B cell (primary cell): ENCODE data around the gene MESP2. TPM values are rescaled to one million over a fixed set of nuclear protein-coding genes. Genes with fewer than 3 reads are reported as not detected.

Source experiments
- ATAC-seq: fragments of 200-7000 bp; cut with Tn5 transposase; one replicate; pipeline ENCODE4 v1.10.0; 2021; ENCODE audit warnings: low read depth, mild to moderate bottlenecking, moderate number of reproducible peaks, moderate library complexity
- CTCF ChIA-PET: fragments of 350-600 bp; sonication (Branson Sonifier 250); formaldehyde crosslinking; loops from one replicate; lab custom pipeline; 2021; ENCODE audit warnings: antibody characterized with exemption, inconsistent platforms; lab: Charles Lee
- POLR2A ChIA-PET: fragments of 350-600 bp; sonication (Branson Sonifier 250); formaldehyde crosslinking; loops from one replicate; lab custom pipeline; 2021; ENCODE audit warnings: antibody characterized with exemption; lab: Charles Lee
- DNase-seq: peaks from one replicate; pipeline ENCODE4 v3.0.0; 2013
- H2AFZ ChIP-seq: 2 replicates; pipeline ENCODE4 v1.6.1; 2012; ENCODE audit warnings: mild to moderate bottlenecking, low read depth, low read length; ENCODE audit not compliant: insufficient read depth, poor library complexity, severe bottlenecking
- H3K27ac ChIP-seq, 2 donors: 1 replicate in 1 of 2; 2 replicates in 1 of 2; pipeline ENCODE4 v1.5.1; 2012 to 2013; ENCODE audit warnings: low read length in 2 of 2, mild to moderate bottlenecking in 2 of 2, moderate library complexity in 1 of 2
- H3K27me3 ChIP-seq, 4 experiments: fragments of 200-600 bp in 1 of 4; sonication (generic) in 1 of 4; replicated peaks in 1 of 4; 1 replicate in 2 of 4; 2 replicates in 2 of 4; pipeline versions ENCODE4 v1.6.1 to v1.7.0; 2013 to 2016; ENCODE audit warnings: low read length in 3 of 4, mild to moderate bottlenecking in 2 of 4, mixed read lengths in 1 of 4, moderate library complexity in 1 of 4; ENCODE audit not compliant: insufficient read depth in 4 of 4, control insufficient read depth in 3 of 4; ENCODE audit errors: control extremely low read depth in 1 of 4
- H3K36me3 ChIP-seq, 2 experiments: replicated peaks in 1 of 2; 1 replicate in 1 of 2; 2 replicates in 1 of 2; pipeline versions ENCODE4 v1.6.1 to v1.7.1; 2013; ENCODE audit warnings: low read length in 1 of 2; ENCODE audit not compliant: insufficient read depth in 2 of 2, control insufficient read depth in 1 of 2; ENCODE audit errors: control extremely low read depth in 1 of 2, extremely low read depth in 1 of 2
- H3K4me1 ChIP-seq, 2 donors: fragments of 200-600 bp in 1 of 2; sonication (generic) in 1 of 2; 1 replicate in 1 of 2; 2 replicates in 1 of 2; pipeline versions ENCODE4 v1.5.1 to v1.6.1; 2013 to 2017; ENCODE audit warnings: low read length in 2 of 2; ENCODE audit not compliant: control insufficient read depth in 2 of 2, insufficient read depth in 2 of 2
- H3K4me2 ChIP-seq: replicated peaks from 2 replicates; pipeline ENCODE3; 2012; ENCODE audit warnings: mild to moderate bottlenecking, low read depth, low read length; ENCODE audit not compliant: poor library complexity, severe bottlenecking
- H3K4me3 ChIP-seq, 5 experiments: fragments of 200-600 bp in 1 of 5; sonication (generic) in 1 of 5; 1 replicate in 3 of 5; 2 replicates in 2 of 5; pipeline versions ENCODE4 v1.5.1 to v1.7.0; 2011 to 2016; ENCODE audit warnings: low read length in 4 of 5, mild to moderate bottlenecking in 4 of 5, low read depth in 2 of 5, control low read depth in 1 of 5, moderate library complexity in 1 of 5; ENCODE audit not compliant: insufficient read depth in 1 of 5; ENCODE audit errors: control extremely low read depth in 1 of 5, extremely low read depth in 1 of 5
- H3K79me2 ChIP-seq: fragments of 200-600 bp; sonication (generic); one replicate; pipeline ENCODE4 v1.6.0; 2016; ENCODE audit warnings: low read length; ENCODE audit not compliant: control insufficient read depth, insufficient read depth
- H3K9ac ChIP-seq: fragments of 200-600 bp; sonication (generic); 2 replicates; pipeline ENCODE4 v1.6.1; 2017; ENCODE audit warnings: mild to moderate bottlenecking, low read length, moderate library complexity
- H3K9me3 ChIP-seq, 3 donors: one replicate each; pipeline versions ENCODE4 v1.6.1 to v1.7.1; 2013; ENCODE audit warnings: low read length in 2 of 3; ENCODE audit not compliant: control insufficient read depth in 2 of 3, insufficient read depth in 1 of 3; ENCODE audit errors: control extremely low read depth in 1 of 3
- H4K20me1 ChIP-seq: 2 replicates; pipeline ENCODE4 v1.6.0; 2012; ENCODE audit warnings: mild to moderate bottlenecking, low read length; ENCODE audit not compliant: insufficient read depth, control insufficient read depth, poor library complexity, severe bottlenecking
- H3K27ac Mint-ChIP-seq: one replicate; pipeline ENCODE4 v1.8.0; 2021; ENCODE audit warnings: mixed read lengths
- H3K27me3 Mint-ChIP-seq: one replicate; pipeline ENCODE4 v1.8.0; 2021; ENCODE audit warnings: mixed read lengths
- H3K4me1 Mint-ChIP-seq: one replicate; pipeline ENCODE4 v1.8.0; 2021; ENCODE audit warnings: mixed read lengths
- H3K4me3 Mint-ChIP-seq: one replicate; pipeline ENCODE4 v1.8.0; 2021; ENCODE audit warnings: mixed read lengths
- H3K9me3 Mint-ChIP-seq: one replicate; pipeline ENCODE4 v1.8.0; 2022; ENCODE audit warnings: mixed read lengths; ENCODE audit not compliant: insufficient read depth
- EZH2 ChIP-seq: IDR thresholded peaks from 2 replicates; pipeline ENCODE4 v1.6.1; 2012; ENCODE audit warnings: borderline replicate concordance, low read depth, mild to moderate bottlenecking, moderate library complexity, low read length; ENCODE audit not compliant: insufficient read depth, poor library complexity, severe bottlenecking
- whole genome bisulfite sequencing: methylation state at CpG from one replicate; pipeline ENCODE4 v1.1.5; 2013; ENCODE audit warnings: missing lambda C conversion rate; ENCODE audit not compliant: insufficient coverage; 5-methylcytosine and 5-hydroxymethylcytosine counted together
- intact Hi-C: fragments of 100-400 bp; cut with micrococcal nuclease; formaldehyde crosslinking; loops from one replicate; pipeline ENCODE4 v1.10.0; 2022
- polyA plus RNA-seq: library from polyadenylated mRNA; depleted of rRNA; stranded (reverse); fragments of >200 nt; gene quantifications from 2 replicates; pipeline ENCODE4 v1.2.3, GENCODE V29; 2012
- total RNA-seq, 2 donors: library from RNA; stranded (reverse); fragments of 120-200 nt in 1 of 2; gene quantifications; 1 replicate in 1 of 2; 2 replicates in 1 of 2; pipeline versions ENCODE4 v1.2.3 to v1.2.4, GENCODE V29; 2013 to 2022
- TF ChIP-seq, protein P1 (sequence below): fragments of 200-600 bp; IDR thresholded peaks from one replicate; pipeline ENCODE4 v1.8.0; 2022; ENCODE audit warnings: antibody characterized with exemption, mild to moderate bottlenecking

MESP2 gene
- total and polyA plus RNA-seq, 2 donors (not counting 1 experiment from before 2014, with no cell fraction given): not detected

DNA sequence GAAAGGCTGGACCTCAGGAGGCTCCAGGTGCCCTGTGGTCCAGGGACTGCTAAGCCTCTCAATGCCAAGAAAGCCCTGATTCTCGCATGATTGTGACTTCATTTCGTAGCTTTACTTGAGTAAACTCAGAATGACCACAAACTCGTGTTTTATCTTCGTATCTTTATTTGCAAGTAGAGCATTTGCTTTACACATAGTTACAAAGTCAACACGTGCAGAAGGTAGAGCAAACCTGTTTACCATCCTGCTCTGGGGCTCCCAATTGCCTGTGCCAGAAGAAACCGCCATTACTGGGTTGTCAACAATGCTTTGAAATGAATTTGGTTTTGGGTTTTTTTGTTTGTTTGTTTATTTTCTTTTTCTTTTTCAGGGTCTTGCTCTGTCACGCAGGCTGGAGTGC, 19.2 kb upstream of the MESP2 start:
- peaks cover 0 to 8% of the 10 kb centered on the region in 2 donors for H3K4me1 ChIP-seq
- Mint-ChIP-seq H3K27ac (no peak overlapping the region), H3K9me3 (no peaks in the 10 kb centered on the region), H3K4me3 (no peak overlapping the region), H3K4me1 (no peaks in the 10 kb centered on the region), H3K27me3 (peaks cover 12% of the 10 kb centered on the region)
- ChIA-PET POLR2A (no interaction called here), CTCF (interaction anchor here (0.7 to 10.1 kb wide), 2 partner anchors 117 to 647 kb away, joined by 4 to 159 read pairs; no protein-coding TSS in a partner anchor)
- no peak overlapping the region for H3K4me3 ChIP-seq
- TF ChIP-seq EZH2: no peak
- TF ChIP-seq, protein P1, sequence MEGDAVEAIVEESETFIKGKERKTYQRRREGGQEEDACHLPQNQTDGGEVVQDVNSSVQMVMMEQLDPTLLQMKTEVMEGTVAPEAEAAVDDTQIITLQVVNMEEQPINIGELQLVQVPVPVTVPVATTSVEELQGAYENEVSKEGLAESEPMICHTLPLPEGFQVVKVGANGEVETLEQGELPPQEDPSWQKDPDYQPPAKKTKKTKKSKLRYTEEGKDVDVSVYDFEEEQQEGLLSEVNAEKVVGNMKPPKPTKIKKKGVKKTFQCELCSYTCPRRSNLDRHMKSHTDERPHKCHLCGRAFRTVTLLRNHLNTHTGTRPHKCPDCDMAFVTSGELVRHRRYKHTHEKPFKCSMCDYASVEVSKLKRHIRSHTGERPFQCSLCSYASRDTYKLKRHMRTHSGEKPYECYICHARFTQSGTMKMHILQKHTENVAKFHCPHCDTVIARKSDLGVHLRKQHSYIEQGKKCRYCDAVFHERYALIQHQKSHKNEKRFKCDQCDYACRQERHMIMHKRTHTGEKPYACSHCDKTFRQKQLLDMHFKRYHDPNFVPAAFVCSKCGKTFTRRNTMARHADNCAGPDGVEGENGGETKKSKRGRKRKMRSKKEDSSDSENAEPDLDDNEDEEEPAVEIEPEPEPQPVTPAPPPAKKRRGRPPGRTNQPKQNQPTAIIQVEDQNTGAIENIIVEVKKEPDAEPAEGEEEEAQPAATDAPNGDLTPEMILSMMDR: no peak
- H3K79me2 ChIP-seq: no peaks in the 10 kb centered on the region
- H2AFZ ChIP-seq: no peak overlapping the region
- ATAC-seq (no peak), DNase-seq (no peak)
- intact Hi-C loops: no loop called here
- no peaks in the 10 kb centered on the region for H4K20me1 ChIP-seq
- H3K36me3 ChIP-seq: no peaks in the 10 kb centered on the region
- no peak overlapping the region for H3K27ac ChIP-seq
- H3K27me3 ChIP-seq: peaks cover 0 to 4% (median 0%) of the 10 kb centered on the region in 4 experiments
- H3K9me3 ChIP-seq: no peaks in the 10 kb centered on the region
- no peak overlapping the region for H3K4me2 ChIP-seq
- 71% methylated on average over 4 of the region's 7 CpGs for WGBS
- no peak overlapping the region for H3K9ac ChIP-seq

DNA sequence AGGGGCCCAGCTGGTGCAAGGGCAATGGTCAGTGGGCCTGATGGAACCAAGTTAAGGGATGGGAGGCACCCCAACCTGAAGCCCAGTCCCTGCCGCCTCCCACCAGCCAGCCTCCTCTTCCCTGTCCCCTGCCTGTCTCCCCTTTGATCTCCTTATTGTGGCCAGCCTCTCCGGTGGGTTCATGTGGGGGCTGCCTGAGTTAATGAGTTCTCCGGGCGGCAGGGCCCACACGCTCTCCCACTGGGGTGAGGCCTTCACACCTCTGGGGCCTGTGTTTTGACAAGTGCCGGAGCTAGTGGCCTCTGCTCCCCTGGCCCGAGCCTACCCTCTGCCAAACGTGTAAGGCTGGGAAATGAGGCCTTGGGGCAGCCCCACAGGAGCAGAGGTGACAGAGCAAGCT, 17.8 kb upstream of the MESP2 start:
- no peak overlapping the region for H3K27ac Mint-ChIP-seq
- no peak overlapping the region for H2AFZ ChIP-seq
- POLR2A ChIA-PET: no interaction called here

More for the DNA sequence above, 17.8 kb upstream of the MESP2 start:
- CTCF ChIA-PET: interaction anchor here (1.2 to 10.1 kb wide), 2 partner anchors 7 to 116 kb away, joined by 3 to 159 read pairs; no protein-coding TSS in a partner anchor
- no peaks in the 10 kb centered on the region for H3K9me3 ChIP-seq
- H3K4me2 ChIP-seq: no peak overlapping the region
- Mint-ChIP-seq H3K4me1 (no peaks in the 10 kb centered on the region), H3K27me3 (peaks cover 12% of the 10 kb centered on the region), H3K4me3 (no peak overlapping the region), H3K9me3 (no peaks in the 10 kb centered on the region)
- intact Hi-C loops: no loop called here
- no peaks in the 10 kb centered on the region for H4K20me1 ChIP-seq
- no peaks in the 10 kb centered on the region for H3K36me3 ChIP-seq
- H3K9ac ChIP-seq: no peak overlapping the region
- peaks cover 0 to 8% of the 10 kb centered on the region in 2 donors for H3K4me1 ChIP-seq
- WGBS: 93% methylated on average over 7 of the region's 8 CpGs
- H3K4me3 ChIP-seq: no peak overlapping the region
- DNase-seq (no peak), ATAC-seq (no peak)
- H3K79me2 ChIP-seq: no peaks in the 10 kb centered on the region
- TF ChIP-seq, protein P1: no peak
- no peak for TF ChIP-seq EZH2
- peaks cover 0 to 4% (median 0%) of the 10 kb centered on the region in 4 experiments for H3K27me3 ChIP-seq
- H3K27ac ChIP-seq: no peak overlapping the region
